AG04450 (cell line): ENCODE results near the gene C3orf22. TPM values are rescaled to one million over a fixed set of nuclear protein-coding genes. Genes with fewer than 3 reads are reported as not detected.
A peak's percentile ranks its signal among the peaks of the same experiment; 100 is the strongest.

Experiments
- CTCF ChIA-PET: fragments of 300-600, 350-600 bp; formaldehyde crosslinking; extraction: SDS; loops from one replicate; lab custom pipeline; 2022; ENCODE audit warnings: antibody characterized with exemption, inconsistent platforms; lab: Charles Lee
- POLR2A ChIA-PET: fragments of 350-600 bp; formaldehyde crosslinking; extraction: SDS; loops from one replicate; lab custom pipeline; 2021; ENCODE audit warnings: antibody characterized with exemption, inconsistent platforms; lab: Yijun Ruan, JAX
- DNase-seq: peaks from one replicate; pipeline ENCODE4 v3.0.0-alpha.2; 2011; ENCODE audit warnings: low read depth, low spot score
- H3K27ac ChIP-seq: one replicate; pipeline ENCODE4 v1.5.1; 2012; ENCODE audit warnings: low read depth, low read length, control low read depth
- H3K27me3 ChIP-seq: one replicate; pipeline ENCODE4 v1.6.0; 2012; ENCODE audit warnings: low read length; ENCODE audit not compliant: control insufficient read depth, insufficient read depth
- H3K4me3 ChIP-seq: 2 replicates; pipeline ENCODE4 v1.5.1; 2011; ENCODE audit warnings: mild to moderate bottlenecking, low read depth, low read length, control low read depth
- H3K9me3 ChIP-seq: 2 replicates; pipeline ENCODE4 v1.5.1; 2012; ENCODE audit warnings: low read length; ENCODE audit not compliant: control insufficient read depth, insufficient read depth
- CTCF ChIP-seq: IDR thresholded peaks from 2 replicates; pipeline ENCODE4 v1.5.1; 2011; ENCODE audit warnings: low read depth, low read length, control low read depth, inconsistent platforms
- polyA plus RNA-seq: library from polyadenylated mRNA; depleted of rRNA; stranded (reverse); fragments of >200 nt; gene quantifications from 2 replicates; pipeline ENCODE4 v1.2.3, GENCODE V29; 2011

C3orf22 gene
- polyA plus RNA-seq, 1 experiment = not detected

- Histone ChIP-seq H3K27me3 (peaks cover 30% of the 10 kb centered on the region), H3K27ac (no peak overlapping the region), H3K4me3 (no peak overlapping the region), H3K9me3 (no peaks in the 10 kb centered on the region)
- no peak for TF ChIP-seq CTCF
- ChIA-PET CTCF (interaction anchor here (1.3 to 2.8 kb wide), 2 partner anchors 930 to 1023 kb away, joined by 3 to 11 read pairs; no protein-coding TSS in a partner anchor), POLR2A (no interaction called here)
- no peak for DNase-seq
These were observed 33.5 kb downstream of the C3orf22 start for GRCh38 chr3:126525091-126525852.

GRCh38 chr3:126524429-126524988 lies 34.2 kb downstream of the C3orf22 start:
- peaks cover 34% of the 10 kb centered on the region for H3K27me3 ChIP-seq
- H3K4me3 ChIP-seq = peak overlapping the region; percentile 47
- no peak overlapping the region for H3K27ac ChIP-seq
- H3K9me3 ChIP-seq = no peaks in the 10 kb centered on the region
- TF ChIP-seq CTCF = no peak
- CTCF ChIA-PET = interaction anchor here (1.3 to 2.8 kb wide), 2 partner anchors 931 to 1024 kb away, joined by 3 to 11 read pairs; no protein-coding TSS in a partner anchor
- DNase-seq = no peak
- POLR2A ChIA-PET = no interaction called here

- no peak for DNase-seq
- ChIA-PET CTCF (interaction anchor here (0.6 to 2.9 kb wide), 6 partner anchors 13 to 1024 kb away, joined by 3 to 37 read pairs (median 9); no protein-coding TSS in a partner anchor), POLR2A (no interaction called here)
- peaks cover 34% of the 10 kb centered on the region for H3K27me3 ChIP-seq
- H3K4me3 ChIP-seq = peak within 1 kb of the TSS; percentile 47
- no peaks in the 10 kb centered on the region for H3K9me3 ChIP-seq
- TF ChIP-seq CTCF = no peak
- H3K27ac ChIP-seq = no peak within 1 kb of the TSS
These were observed 34.8 kb downstream of the C3orf22 start, which contains the start of gene CHST13 for GRCh38 chr3:126523745-126524428. CHST13 (plus strand) TSS chr3:126524155; CDS start chr3:126524333, 178 bp downstream.

GRCh38 chr3:126522363-126522788 lies 36.4 kb downstream of the C3orf22 start:
- ChIA-PET CTCF (interaction anchor here (0.5 to 2.9 kb wide), 31 partner anchors 10 to 939 kb away, joined by 3 to 37 read pairs (median 5); no protein-coding TSS in a partner anchor), POLR2A (no interaction called here)

More at GRCh38 chr3:126522363-126522788, 36.4 kb downstream of the C3orf22 start:
- H3K27ac ChIP-seq = no peak overlapping the region
- no peak overlapping the region for H3K4me3 ChIP-seq
- DNase-seq = no peak
- peak; percentile 84 for TF ChIP-seq CTCF
- H3K27me3 ChIP-seq = peaks cover 34% of the 10 kb centered on the region
- H3K9me3 ChIP-seq = no peaks in the 10 kb centered on the region
